ENCODE results near the gene CDA.

DNA sequence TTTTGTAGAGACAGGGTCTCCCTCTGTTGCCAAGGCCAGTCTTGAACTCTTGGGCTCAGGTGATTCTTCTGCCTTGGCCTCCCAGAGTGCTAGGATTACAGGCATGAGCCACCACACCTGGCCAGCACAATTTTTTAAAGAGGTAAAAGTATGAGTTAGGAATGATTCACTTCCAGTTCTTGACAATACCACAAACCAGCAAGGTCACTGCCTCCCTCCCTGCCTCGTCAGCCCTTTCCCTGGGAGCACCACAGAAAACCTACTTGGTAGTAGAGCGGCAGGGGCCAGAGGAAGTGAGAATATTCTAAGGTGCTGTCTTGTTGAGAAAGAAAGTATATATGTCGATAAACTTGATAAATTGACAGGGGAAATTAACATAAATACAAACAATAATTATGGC lies 10.8 kb upstream of the CDA start:
- TF ChIP-seq, protein P1, sequence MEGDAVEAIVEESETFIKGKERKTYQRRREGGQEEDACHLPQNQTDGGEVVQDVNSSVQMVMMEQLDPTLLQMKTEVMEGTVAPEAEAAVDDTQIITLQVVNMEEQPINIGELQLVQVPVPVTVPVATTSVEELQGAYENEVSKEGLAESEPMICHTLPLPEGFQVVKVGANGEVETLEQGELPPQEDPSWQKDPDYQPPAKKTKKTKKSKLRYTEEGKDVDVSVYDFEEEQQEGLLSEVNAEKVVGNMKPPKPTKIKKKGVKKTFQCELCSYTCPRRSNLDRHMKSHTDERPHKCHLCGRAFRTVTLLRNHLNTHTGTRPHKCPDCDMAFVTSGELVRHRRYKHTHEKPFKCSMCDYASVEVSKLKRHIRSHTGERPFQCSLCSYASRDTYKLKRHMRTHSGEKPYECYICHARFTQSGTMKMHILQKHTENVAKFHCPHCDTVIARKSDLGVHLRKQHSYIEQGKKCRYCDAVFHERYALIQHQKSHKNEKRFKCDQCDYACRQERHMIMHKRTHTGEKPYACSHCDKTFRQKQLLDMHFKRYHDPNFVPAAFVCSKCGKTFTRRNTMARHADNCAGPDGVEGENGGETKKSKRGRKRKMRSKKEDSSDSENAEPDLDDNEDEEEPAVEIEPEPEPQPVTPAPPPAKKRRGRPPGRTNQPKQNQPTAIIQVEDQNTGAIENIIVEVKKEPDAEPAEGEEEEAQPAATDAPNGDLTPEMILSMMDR (IDR thresholded peaks at IDR 0.05; ENCODE audit: extremely low read depth in 1 of 2, insufficient read depth in 1 of 2, low read depth in 1 of 2, low read length in 2 of 2), result no peak
- TF ChIP-seq JUN (IDR thresholded peaks at IDR 0.05; ENCODE audit: borderline replicate concordance, insufficient read depth, insufficient read length, low read depth), result no peak
- TF ChIP-seq, protein P2, sequence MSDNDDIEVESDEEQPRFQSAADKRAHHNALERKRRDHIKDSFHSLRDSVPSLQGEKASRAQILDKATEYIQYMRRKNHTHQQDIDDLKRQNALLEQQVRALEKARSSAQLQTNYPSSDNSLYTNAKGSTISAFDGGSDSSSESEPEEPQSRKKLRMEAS (IDR thresholded peaks at IDR 0.05; ENCODE audit: insufficient read depth, insufficient read length), result no peak
- no peak for TF ChIP-seq POLR2A (IDR thresholded peaks at IDR 0.05; ENCODE audit: low read depth, low read length)
- no peak for TF ChIP-seq POLR2AphosphoS5 (IDR thresholded peaks at IDR 0.05; ENCODE audit: insufficient read depth, low read depth, low read length)
